Cardiac septum (tissue), 1 donor: ENCODE data around the gene NOXRED1. TPM values are rescaled to one million over a fixed set of nuclear protein-coding genes. Genes with fewer than 3 reads are reported as not detected.
"Not testable (repeated sequence)": the region's sequence is repeated elsewhere in the genome, so short reads cannot be mapped to it uniquely, and the experiment has no call there.

Source experiments
- DNase-seq: peaks from one replicate; pipeline ENCODE4 v3.0.0-alpha.2; 2020; ENCODE audit warnings: low spot score
- intact Hi-C: fragments of 100-400 bp; cut with DNase I; formaldehyde crosslinking; loops from one replicate; pipeline ENCODE4 v1.14.0; 2022
- total RNA-seq: library from RNA; stranded (reverse); fragmentation: NEBNext Ultra II Directional; extraction: Animal tissue kit (Norgen Biotek cat#: 25700); gene quantifications from one replicate; pipeline ENCODE4 v1.2.1, GENCODE V29; 2021
- donor health status: DM: no; HTN: no; CAD: no.

Gene NOXRED1
- total RNA-seq, 1 donor from 2014 or later = not detected

DNA sequence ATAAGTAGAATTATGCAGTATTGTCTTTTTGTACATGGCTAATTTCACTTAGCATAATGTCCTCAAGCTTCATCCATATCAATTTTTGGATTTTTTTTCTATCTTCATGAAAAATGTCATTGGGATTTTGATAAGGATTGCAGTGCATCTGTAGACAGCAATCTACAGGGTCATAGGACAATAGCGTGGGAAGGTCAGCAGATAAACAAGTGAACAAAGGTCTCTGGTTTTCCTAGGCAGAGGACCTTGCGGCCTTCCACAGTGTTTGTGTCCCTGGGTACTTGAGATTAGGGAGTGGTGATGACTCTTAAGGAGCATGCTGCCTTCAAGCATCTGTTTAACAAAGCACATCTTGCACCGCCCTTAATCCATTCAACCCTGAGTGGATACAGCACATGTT, 7.2 kb downstream of the NOXRED1 start:
- DNase-seq, intact Hi-C loops: not testable (repeated sequence)

DNA sequence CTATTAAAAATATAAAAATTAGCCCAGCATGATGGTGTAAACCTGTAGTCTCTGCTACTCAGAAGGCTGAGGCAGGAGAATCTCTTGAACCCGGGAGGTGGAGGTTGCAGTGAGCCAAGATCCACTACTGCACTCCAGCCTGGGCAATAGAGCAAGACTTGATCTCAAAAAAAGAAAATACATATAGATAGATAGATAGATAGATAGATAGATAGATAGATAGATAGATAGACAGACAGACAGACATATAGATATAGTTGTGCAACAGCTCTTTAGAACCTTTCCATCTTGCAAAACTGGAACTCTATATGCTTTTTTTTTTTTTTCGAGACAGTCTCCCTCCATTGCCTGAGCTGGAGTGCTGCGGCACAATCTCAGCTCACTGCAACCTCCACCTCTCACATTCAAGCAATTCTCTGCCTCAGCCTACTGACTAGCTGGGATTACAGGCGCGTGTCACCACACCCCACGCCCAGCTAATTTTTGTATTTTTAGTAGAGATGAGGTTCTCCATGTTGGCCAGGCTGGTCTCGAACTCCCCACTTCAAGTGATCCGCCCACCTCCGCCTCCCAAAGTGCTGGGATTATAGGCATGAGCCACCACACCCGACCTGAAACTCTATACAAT, 7.8 kb downstream of the NOXRED1 start:
- intact Hi-C loops, DNase-seq: not testable (repeated sequence)

DNA sequence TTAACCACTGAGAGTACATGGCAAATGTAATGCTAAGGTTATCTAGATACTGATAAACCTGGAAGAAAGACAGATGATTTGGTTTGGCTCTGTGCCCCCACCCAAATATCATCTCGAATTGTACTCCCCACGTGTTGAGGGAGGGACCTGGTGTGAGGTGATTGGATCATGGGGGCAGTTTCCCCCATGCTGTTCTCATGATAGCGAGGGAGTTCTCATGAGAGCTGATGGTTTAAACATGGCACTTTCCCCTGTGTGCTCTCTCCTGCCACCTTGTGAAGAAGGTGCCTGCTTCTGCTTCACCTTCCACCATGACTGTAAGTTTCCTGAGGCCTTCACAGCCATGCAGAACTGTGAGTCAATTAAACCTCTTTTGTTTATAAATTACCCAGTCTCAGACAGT, 14.2 kb downstream of the NOXRED1 start:
- no peak for DNase-seq
- intact Hi-C loops = no loop called here

DNA sequence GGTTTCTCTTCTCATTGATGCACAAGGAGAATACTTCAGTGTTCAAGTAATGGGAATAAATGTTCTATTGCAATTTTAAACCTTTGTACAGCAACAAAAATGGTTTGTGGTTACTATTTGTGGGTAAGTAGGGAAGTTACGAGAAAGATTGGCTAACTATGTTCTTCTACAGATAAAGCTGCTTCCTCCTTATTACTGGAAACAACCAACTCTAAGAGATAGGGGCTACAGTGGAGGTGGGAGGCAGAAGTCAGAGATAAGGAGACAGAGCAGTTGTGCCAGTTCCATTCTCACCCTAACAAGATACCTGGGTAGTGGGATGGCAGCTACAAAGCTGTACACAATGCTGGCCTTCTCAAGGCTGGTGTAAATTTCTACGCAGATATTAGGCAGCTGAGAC, 16.2 kb downstream of the NOXRED1 start:
- no peak for DNase-seq
- intact Hi-C loops = no loop called here

DNA sequence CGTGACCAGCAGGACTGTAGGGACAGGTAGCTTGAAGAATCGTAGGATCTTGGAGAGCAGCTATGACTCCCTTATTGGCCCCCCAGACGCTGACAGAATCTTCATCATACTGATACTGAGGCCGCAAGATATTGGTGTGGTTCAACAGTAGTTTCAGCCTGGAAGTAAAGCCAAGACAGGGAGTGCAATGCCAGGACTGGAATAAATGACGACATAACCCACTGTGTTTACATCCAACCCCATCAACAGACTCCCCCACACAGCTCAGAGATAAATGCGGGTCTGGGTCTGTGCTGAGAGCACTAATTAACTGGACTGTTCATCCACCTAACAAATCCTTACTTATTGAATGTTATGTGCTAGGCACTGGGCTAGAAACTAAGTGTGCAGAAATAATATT, 16.6 kb downstream of the NOXRED1 start:
- no peak for DNase-seq
- intact Hi-C loops = no loop called here

DNA sequence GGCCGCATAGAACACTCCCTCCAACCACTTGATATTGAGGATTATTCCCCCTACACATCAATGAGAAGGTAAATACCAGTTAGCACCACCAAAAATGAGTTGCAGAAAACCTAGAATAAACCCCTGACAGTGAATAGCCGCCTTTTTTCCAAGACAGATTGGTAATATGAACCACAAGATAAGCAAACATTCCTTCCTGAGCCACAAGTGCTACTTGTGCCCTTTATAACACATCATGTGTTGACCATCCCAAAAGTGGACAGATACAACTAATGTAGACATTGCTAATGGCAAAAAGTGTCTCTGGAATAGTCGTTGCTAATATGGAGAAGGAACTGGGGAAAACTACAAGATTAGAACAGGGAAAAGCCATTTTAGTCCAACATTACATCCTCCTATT, 17.2 kb downstream of the NOXRED1 start:
- intact Hi-C loops = no loop called here
- no peak for DNase-seq

DNA sequence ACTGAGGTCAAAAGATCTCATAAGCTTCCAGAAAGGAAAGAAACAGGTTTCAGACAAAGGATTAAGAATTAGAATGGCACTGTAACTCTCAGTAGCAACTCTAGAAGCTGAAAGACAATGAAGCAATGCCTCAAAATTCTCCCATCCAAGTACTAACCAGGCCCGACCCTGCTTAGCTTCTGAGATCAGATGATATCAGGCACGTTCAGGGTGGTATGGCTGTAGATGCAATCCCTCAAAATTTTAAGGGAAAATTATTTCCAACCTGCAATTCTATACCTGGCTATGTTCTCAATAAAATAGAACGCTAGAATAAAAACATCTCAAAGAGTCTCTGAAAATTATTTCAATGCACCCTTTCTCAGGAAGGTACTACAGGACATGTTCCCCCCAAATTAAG, 19.6 kb downstream of the NOXRED1 start:
- DNase-seq = no peak
- intact Hi-C loops = no loop called here

DNA sequence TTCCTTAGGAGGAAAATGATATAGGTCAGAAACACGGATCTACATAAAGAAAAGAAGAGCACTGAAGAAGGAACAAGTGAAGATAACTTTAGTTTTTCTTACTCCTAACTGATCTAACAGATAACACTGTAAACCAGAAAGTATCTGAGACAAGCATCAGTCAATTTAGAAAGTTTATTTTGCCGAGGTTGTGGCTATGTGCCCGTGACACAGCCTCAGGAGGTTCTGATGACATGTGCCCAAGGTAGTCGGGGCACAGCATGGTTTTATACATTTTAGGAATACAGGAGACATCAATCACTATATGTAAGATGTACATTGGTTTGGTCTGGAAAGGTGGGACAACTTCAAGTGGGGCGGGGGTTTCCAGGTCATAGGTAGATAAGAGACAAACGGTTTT, 23.1 kb downstream of the NOXRED1 start:
- no peak for DNase-seq
- intact Hi-C loops = no loop called here

DNA sequence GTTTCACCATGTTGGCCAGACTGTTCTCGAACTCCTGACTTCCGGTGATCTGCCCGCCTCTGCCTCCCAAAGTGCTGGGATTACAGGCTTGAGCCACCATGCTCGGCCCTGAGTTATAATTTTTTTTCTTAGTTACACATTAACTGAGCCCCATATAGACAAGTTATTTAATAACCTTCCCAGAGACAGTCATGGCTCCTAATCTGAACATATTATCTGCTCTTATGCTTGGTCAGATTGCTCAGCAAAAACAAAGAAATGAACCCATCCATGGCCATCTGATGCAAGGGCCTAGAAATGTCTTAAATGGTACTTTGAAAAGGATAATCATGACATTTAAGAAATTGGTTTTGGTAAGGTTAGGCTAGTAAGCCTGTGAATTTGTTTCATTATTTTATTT, 33.1 kb downstream of the NOXRED1 start:
- DNase-seq = no peak
- intact Hi-C loops = no loop called here

DNA sequence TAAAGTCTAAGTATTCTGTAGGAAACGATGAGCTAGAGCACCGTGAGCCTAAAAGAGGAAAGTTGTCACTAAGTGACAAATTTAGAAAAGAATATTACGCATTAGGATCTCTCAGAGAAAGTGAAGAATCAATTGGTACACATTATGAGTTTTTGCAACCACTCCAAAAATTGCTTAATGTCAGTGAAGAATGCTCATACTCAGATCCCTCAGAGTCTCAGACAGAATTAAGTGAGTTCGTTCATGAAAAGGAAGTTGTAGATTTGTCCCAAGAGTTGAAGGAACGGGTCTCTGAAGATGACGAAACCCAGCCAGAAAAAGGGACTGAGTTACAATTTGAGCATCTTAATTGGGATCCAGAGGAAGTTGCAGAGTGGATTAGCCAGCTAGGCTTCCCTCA, 44.6 kb downstream of the NOXRED1 start:
- DNase-seq = no peak
- intact Hi-C loops = loop anchor here (5.0 kb wide), 1 partner anchor 56 kb away; the partner anchor contains the start of genes GSTZ1 and POMT2

DNA sequence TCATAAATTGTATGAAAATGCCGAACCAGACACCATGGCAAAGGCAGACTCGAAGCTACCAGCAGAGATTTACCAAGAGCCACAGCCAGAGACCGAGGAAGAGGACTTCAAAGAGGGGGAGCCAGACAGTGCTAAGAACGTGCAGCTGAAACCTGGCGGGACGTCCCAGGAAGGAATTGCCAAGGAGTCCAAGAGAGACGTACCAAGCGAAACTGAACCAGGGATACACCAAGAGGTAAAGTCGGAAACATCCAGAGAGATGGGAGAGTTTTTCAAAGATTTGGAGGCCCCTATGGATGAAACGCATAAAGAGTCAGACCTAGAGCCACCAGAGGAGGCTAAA, 45.9 kb downstream of the NOXRED1 start:
- intact Hi-C loops = loop anchor here (5.0 kb wide), 1 partner anchor 55 kb away; the partner anchor contains the start of genes GSTZ1 and POMT2
- no peak for DNase-seq

DNA sequence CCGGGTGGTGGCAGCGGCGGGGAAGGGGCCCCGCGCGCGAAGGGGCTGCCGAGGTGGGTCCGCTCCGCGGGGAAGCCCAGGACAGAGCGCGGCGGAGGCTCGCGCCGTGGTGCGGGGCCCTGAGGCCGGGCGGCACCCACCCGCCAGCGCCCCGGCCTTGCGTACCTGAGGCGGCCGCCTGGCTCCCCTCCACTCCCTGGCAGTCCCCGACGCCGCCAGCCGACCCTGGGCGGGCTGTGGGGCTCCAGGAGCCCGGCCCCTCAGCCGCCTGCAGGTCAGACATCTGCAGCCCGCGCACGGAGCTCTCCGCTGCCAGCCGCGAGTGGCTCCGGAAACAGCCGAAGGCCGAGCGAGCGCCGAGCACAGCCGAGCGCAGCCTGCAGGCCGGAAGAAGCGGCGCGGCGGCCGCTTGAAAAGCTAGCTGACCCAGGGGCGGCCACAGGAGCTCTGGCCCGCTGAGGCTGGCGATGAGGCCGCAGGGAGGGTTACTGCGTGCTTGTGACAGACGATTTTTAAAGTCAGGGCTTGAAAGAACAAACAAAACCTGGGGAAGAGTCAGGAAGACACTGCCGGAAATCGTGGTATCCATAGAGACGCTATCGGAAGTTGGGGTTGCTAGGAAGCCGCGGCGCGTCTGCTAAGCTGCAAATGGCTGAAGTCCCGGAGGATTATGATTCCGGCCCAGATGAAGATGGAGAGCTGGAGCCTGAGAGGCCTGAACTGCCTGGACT, 46.4 kb downstream of the NOXRED1 start, which contains the start of the genes SAMD15 and TMED8:
SAMD15 (plus strand) TSS at position 609 of the 731 bp plus-strand sequence; CDS start at position 649, 40 bp downstream.
TMED8 (minus strand) TSS at position 324 of the 731 bp plus-strand sequence; CDS start at position 283, 41 bp downstream.
- peak; percentile 94 for DNase-seq
- intact Hi-C loops = loop anchor here (5.0 kb wide), 1 partner anchor 55 kb away; the partner anchor contains the start of genes GSTZ1 and POMT2

DNA sequence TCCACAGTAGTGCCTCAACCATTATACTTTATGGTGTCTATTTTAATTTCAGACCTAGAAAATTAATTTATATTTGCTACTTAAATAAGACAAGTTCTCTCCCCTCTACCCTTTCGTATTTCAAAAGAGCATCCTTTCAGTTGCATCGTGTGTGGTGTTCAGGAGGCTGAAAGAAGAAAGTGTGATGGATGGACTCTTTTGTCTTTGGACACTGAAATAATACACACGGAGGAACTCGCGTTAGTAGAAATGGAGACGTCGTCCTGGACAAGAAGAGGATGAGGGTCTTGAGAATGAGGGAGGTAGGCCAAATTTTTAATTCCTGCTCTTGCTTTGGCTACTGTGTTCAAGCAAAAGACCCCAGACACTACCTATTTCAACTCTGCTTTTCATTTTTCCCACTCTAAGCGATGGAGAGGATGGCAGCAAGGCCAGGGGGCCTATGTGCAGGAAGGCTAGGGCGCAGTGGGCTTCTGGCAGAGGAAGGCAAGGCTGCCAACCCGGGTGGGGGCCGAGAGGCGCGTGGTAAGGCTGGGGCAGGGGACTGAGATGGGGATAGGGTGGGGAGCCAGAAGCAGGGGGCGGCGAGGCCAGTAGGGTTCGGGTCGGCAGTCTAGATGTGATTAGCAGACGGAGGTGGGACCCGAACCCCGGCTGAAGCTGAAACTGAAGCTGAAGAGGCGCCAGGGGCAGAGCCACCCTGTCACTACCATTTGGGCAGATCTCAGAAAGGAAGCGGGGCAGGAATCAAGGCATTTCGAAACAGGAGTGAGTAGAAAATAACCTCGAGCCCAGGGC, 47.2 kb downstream of the NOXRED1 start:
- no peak for DNase-seq
- intact Hi-C loops = loop anchor here (5.0 kb wide), 1 partner anchor 54 kb away; the partner anchor contains the start of genes GSTZ1 and POMT2

DNA sequence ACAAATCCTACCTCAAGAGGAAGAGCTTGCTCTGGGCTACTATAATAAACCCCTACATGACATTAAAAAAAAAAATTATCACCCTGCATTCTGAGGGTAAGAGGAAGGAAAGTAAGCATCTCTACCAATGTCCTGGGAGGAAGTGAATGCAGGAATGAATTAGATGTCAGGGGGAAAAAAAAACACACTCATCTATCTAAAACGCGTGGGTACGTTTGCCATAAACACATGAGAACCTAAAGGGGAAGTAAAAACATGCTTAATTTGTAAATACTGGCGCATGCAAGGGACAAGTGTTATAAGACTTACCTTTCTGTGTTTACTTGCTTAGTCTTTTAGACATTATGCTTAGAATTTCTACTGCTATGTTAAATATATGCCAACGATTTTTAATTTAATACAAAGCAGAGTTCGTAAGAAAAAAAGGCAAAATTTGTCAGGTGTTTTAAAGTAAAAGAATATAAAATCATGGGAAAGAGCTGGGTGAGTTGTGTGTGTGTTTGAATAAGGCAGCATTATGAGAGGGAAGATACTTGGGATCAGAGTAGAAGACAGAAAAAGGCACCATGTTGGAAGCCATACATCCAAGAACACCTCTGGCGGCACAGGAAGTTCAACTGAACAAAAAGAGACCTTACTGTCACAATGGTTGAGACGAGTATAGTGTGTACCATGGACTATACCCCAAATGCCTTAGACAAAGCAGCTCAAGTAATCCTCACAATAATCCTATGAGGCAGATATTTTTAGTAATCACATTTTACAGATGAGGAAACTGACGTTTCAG, 48.0 kb downstream of the NOXRED1 start:
- intact Hi-C loops = loop anchor here (5.0 kb wide), 1 partner anchor 53 kb away; the partner anchor contains the start of genes GSTZ1 and POMT2
- no peak for DNase-seq

DNA sequence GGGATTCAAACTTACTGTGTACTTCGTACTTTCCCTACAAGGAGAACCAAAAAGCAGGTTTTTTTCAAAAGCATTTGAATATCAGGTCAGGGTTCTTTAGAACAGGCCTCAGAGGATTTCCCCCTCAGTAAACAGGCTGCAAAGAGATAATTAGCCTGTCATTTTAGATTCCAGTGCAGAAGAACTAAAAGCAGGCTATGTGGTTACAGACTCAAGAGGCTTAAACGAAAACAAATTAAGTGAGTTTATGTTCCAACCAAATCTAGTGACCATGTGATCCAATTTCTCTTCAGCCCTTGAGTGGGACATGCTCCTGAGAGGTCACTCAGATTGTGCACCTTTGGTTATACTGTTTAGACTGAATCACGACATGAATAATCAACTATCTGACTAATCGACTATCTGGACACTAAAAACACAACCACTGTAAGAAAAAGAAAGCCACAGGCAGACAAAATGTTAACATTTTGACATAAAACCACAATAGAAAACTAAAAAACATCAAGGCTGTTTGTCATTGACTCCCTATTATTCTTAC, 51.0 kb downstream of the NOXRED1 start:
- DNase-seq = no peak
- intact Hi-C loops = no loop called here

DNA sequence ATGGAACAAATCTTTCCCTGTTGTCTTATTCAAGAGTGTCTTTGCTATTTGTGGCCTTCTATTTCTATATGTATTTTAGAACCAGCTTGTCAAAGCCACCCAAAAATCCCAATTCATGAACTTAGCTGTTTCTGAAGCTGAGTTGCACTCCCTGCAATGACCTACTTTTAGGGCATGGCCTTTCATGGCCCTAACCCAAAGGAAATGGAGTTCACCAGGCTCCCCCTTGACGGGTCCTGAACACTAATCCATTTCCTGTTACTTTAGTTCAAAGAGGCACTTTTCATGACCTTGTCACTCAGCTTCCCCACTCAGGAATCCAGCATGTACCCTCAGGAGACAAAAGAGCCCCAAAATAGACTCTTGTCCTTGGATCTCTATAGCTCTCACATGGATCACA, 54.0 kb downstream of the NOXRED1 start:
- no peak for DNase-seq
- intact Hi-C loops = no loop called here

DNA sequence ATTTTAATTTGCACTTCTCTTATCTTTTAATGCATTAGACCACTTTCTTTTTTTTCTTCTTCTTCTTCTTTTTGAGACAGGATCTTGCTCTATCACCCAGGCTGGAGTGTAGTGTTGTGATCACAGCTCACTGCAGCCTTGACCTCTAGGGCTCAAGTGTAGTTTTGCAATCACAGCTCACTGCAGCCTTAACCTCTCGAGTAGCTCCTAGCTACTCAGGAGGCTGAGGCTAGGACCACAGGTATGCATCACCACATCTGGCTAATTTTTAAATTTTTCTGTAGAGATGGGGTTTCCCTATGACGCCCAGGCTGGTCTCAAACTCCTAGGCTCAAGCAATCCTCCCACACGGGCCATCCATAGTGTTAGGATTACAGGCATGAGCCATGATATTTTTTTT, 59.2 kb downstream of the NOXRED1 start:
- intact Hi-C loops = no loop called here
- DNase-seq = no peak

DNA sequence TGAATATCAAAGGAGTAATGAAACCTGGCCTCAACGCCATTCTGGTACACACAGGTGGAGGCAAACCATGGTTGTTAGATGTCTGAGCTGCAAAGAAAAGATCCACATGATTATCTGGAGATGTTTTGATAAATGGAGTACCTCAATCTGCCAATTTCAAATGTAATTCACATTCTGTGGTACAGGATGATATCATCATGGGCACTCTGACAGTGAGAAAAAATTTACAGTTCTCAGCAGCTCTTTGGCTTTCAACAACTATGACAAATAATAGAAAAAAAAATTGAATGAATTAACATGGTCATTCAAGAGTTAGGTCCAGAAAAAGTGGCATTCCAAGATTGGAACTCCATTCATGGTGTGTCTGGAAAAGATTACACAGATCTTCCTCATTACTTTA, 63.7 kb downstream of the NOXRED1 start:
- no peak for DNase-seq
- intact Hi-C loops = no loop called here

DNA sequence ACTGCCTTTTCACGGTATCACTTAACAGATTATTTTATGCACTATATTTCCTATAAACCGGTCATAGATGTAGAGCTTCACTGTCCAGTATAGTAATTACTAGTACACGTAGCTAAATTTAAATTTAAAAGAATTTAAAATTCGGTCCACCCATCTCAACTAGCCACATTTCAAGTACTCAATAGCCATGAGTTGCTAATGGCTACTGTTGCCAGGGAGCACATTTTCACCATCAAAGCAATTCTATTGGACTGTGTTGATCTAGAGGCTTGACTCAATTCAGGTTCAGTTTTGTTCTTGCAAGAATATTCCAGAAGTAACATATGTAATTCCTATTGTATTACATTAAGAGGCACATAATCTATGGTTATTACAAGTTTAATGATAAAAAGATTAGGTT, 66.4 kb downstream of the NOXRED1 start:
- intact Hi-C loops = no loop called here
- no peak for DNase-seq
